ENCODE results near the gene MAF.
A peak's percentile ranks its signal among the peaks of the same experiment; 100 is the strongest.

Gene MAF

GRCh38 chr16:79610771-79611170, 10.2 kb upstream of the MAF start:
- DNase-seq: no peak

- no peak for DNase-seq
These were observed 9.3 kb upstream of the MAF start for GRCh38 chr16:79609861-79610260.

- no peak for DNase-seq
These were observed 8.4 kb upstream of the MAF start for GRCh38 chr16:79608976-79609375.

- DNase-seq: no peak
These were observed 7.0 kb upstream of the MAF start for GRCh38 chr16:79607587-79607986.

- DNase-seq: no peak
These were observed 5.5 kb upstream of the MAF start for GRCh38 chr16:79605999-79606398.

- DNase-seq: no peak
These were observed 2.5 kb upstream of the MAF start for GRCh38 chr16:79603055-79603454.

GRCh38 chr16:79602628-79603014, 2.1 kb upstream of the MAF start:
- no peak for DNase-seq

- DNase-seq: peak; percentile 91
These were observed 1.5 kb upstream of the MAF start for GRCh38 chr16:79601931-79602627.

GRCh38 chr16:79601092-79601930, 774 bp upstream of the MAF start:
- DNase-seq: peak; percentile 77

GRCh38 chr16:79599837-79600637, 500 bp downstream of the MAF start:
- DNase-seq: peak; percentile 88

- DNase-seq: peak; percentile 80
These were observed 1.2 kb downstream of the MAF start for GRCh38 chr16:79599256-79599836.

- DNase-seq: peak; percentile 82
These were observed 2.0 kb downstream of the MAF start for GRCh38 chr16:79598348-79599181.

GRCh38 chr16:79598063-79598347, 2.5 kb downstream of the MAF start:
- DNase-seq: no peak

GRCh38 chr16:79597277-79598062, 3.1 kb downstream of the MAF start:
- DNase-seq: no peak

- no peak for DNase-seq
These were observed 4.5 kb downstream of the MAF start for GRCh38 chr16:79595931-79596450.

GRCh38 chr16:79595231-79595641, 5.3 kb downstream of the MAF start:
- no peak for DNase-seq

- no peak for DNase-seq
These were observed 6.8 kb downstream of the MAF start for GRCh38 chr16:79593754-79594153.

- no peak for DNase-seq
These were observed 7.4 kb downstream of the MAF start for GRCh38 chr16:79593074-79593531.

- no peak for DNase-seq
These were observed 8.4 kb downstream of the MAF start for GRCh38 chr16:79592186-79592585.

- no peak for DNase-seq
These were observed 10.9 kb downstream of the MAF start for GRCh38 chr16:79589601-79590102.

- DNase-seq: no peak
These were observed 12.6 kb downstream of the MAF start for GRCh38 chr16:79587897-79588296.

All from right forelimb (tissue), 1 donor.